HG03442 (cell line): ENCODE data around the gene C19orf25.

Experiments used
- ATAC-seq: cut with Tn5 transposase; IDR thresholded peaks from one replicate; pipeline ENCODE4 v1.9.1; 2021; ENCODE audit warnings: mild to moderate bottlenecking, moderate library complexity; ENCODE audit not compliant: unreplicated experiment

Gene C19orf25

DNA sequence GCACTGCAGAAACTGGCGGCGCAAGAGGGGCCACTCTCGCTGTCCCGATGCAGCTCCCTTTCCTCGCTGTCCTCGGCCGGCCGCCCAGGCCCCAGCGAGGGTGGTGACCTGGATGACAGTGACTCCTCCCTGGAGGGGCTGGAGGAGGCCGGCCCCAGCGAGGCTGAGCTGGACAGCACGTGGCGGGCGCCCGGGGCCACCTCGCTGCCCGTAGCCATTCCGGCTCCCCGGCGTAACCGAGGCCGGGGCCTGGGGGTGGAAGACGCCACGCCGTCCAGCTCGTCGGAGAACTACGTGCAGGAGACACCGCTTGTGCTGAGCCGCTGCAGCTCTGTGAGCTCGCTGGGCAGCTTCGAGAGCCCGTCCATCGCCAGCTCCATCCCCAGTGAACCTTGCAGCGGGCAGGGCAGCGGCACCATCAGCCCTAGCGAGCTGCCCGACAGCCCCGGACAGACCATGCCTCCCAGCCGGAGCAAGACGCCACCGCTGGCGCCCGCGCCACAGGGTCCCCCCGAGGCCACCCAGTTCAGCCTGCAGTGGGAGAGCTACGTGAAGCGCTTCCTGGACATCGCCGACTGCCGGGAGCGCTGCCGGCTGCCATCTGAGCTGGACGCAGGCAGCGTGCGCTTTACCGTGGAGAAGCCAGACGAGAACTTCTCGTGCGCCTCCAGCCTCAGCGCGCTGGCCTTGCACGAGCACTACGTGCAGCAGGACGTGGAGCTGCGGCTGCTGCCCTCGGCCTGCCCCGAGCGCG, 12.4 kb downstream of the C19orf25 start:
- ATAC-seq: no peak

DNA sequence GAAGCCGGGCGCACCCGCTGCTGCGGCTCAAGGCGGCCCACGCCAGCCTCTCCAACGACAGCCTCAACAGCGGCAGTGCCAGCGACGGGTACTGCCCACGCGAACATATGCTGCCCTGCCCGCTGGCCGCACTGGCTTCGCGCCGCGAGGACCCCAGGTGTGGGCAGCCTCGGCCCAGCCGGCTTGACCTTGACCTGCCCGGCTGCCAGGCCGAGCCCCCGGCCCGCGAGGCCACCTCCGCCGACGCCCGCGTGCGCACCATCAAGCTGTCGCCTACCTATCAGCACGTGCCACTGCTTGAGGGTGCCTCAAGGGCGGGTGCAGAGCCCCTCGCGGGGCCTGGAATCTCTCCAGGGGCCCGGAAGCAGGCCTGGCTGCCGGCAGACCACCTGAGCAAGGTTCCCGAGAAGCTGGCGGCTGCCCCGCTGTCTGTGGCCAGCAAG, 13.0 kb downstream of the C19orf25 start:
- ATAC-seq: no peak

DNA sequence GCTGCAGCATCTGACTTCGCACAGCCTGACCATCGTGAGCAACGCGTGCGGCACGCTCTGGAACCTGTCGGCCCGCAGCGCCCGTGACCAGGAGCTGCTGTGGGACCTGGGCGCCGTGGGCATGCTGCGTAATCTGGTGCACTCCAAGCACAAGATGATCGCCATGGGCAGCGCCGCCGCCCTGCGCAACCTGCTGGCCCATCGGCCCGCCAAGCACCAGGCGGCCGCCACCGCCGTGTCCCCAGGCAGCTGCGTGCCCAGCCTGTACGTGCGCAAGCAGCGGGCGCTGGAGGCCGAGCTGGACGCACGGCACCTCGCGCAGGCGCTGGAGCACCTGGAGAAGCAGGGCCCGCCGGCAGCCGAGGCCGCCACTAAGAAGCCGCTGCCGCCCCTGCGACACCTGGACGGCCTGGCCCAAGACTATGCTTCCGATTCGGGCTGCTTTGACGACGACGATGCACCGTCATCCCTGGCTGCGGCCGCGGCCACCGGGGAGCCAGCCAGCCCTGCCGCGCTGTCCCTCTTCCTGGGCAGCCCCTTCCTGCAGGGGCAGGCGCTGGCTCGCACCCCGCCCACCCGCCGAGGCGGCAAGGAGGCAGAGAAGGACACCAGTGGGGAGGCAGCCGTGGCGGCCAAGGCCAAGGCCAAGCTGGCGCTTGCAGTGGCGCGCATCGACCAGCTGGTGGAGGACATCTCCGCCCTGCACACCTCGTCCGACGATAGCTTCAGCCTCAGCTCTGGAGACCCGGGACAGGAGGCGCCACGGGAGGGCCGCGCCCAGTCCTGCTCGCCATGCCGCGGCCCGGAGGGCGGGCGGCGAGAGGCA, 13.6 kb downstream of the C19orf25 start:
- ATAC-seq: no peak

DNA sequence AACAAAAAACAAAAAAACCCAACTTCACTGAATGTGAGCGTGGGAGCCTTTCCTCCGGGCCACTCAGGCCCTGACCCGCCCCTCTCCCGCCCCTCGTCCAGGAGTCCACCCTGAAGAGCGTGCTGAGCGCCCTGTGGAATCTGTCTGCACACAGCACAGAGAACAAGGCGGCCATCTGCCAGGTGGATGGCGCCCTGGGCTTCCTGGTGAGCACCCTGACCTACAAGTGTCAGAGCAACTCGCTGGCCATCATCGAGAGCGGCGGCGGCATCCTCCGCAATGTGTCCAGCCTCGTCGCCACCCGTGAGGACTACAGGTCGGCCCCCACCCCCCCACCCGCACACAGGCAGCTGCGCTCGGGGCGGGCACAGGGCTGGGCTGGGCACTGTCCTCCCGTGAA, 17.2 kb downstream of the C19orf25 start:
- no peak for ATAC-seq

DNA sequence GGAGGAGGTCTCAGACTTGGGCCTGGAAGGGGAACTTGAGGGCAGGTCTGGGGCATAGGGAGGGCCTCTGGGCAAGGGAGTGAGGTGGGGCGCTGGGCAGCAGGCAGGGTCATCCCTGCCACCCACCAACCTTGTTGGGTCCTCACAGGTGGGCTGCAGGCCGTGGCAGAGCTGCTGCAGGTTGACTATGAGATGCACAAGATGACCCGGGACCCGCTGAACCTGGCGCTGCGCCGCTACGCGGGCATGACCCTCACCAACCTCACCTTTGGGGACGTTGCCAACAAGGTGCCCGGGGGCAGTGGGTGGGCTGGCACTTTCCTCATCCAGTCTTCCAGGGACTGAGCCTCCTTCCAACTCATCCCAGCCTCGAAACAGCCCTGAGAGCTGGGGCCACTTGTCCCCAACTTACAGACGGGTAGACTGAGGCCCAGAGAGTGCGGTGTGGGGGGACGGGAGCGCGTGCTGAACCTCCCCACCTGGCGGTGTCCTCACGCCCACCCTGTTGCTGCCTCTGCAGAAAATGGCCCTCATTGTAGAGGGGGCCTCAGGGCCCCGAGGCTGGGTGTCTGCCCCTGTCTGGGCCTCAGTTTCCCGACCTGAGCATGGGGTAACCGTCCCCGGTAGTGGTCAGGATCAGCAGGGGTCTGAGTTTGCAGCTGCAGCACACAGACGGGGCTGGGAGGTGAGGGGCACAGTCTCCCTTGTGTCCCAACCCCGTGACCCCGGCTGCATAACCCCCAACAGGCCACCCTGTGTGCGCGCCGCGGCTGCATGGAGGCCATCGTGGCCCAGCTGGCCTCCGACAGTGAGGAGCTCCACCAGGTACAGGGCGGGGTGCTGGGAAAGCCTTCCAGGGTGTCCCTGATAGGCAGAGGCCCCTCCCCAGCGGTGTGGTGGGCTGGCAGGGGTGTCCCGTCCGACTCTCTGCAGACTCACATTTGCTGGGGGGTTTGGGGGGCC, 18.7 kb downstream of the C19orf25 start:
- ATAC-seq: no peak

- no peak for ATAC-seq
Measured at GRCh38 chr19:1459479-1459878, 19.5 kb downstream of the C19orf25 start.

- no peak for ATAC-seq
Measured at GRCh38 chr19:1457892-1458291, 21.1 kb downstream of the C19orf25 start.

- ATAC-seq: no peak
Measured at GRCh38 chr19:1457031-1457739, 21.8 kb downstream of the C19orf25 start.

GRCh38 chr19:1456121-1456900, 22.7 kb downstream of the C19orf25 start:
- ATAC-seq: no peak

DNA sequence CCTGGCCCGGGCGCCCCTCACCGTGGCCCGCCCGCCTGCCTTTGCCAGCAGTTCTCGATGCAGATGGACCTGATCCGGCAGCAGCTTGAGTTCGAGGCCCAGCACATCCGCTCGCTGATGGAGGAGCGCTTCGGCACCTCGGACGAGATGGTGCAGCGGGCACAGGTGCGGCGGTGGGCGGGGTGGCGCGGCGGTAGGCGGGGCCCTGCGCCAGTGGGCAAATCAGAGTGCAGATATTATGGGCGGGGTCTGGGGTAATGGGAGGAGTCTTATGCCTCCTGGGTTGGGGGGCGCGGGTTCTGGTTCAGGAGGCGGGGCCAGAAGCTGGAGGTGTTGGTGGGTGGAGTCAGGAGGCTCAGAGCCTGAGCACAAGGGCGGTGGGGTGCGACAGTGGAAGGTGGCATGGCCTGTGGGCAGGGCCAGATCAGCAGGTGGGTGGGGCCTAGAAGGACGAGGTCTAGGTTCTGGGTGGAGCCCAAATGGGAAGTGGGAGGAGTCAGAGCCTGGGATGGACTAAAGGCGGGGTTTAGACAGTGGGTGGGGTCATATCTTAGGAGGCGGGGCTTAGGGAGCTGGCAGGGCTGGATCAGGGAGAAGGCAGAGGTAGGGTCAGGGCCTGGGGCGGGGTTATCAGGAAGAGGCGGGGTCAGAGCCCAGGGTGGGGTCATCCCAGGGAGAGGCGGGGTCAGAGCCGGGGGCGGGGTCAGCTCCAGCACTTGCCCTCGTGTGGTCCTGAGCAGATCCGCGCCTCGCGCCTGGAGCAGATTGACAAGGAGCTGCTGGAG, 23.5 kb downstream of the C19orf25 start:
- ATAC-seq: no peak

DNA sequence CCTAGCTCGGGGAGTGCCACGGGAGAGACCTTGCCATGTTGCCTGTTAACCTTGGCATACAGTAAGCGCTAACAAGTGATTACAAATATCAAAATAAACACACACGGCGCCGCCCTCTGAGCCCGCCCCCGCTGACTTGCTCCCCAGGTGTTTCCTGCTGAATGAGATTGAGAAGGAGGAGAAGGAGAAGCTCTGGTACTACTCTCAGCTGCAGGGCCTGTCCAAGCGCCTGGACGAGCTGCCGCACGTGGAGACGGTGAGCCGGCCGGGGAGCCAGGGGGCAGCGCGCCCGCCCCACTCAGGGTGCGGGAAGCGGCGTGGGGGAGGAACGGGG, 24.0 kb downstream of the C19orf25 start:
- ATAC-seq: no peak

- ATAC-seq: no peak
Measured at GRCh38 chr19:1453525-1454364, 25.3 kb downstream of the C19orf25 start.

- ATAC-seq: no peak
Measured at GRCh38 chr19:1452802-1453524, 26.1 kb downstream of the C19orf25 start.

GRCh38 chr19:1451916-1452801, 26.9 kb downstream of the C19orf25 start:
- no peak for ATAC-seq

DNA sequence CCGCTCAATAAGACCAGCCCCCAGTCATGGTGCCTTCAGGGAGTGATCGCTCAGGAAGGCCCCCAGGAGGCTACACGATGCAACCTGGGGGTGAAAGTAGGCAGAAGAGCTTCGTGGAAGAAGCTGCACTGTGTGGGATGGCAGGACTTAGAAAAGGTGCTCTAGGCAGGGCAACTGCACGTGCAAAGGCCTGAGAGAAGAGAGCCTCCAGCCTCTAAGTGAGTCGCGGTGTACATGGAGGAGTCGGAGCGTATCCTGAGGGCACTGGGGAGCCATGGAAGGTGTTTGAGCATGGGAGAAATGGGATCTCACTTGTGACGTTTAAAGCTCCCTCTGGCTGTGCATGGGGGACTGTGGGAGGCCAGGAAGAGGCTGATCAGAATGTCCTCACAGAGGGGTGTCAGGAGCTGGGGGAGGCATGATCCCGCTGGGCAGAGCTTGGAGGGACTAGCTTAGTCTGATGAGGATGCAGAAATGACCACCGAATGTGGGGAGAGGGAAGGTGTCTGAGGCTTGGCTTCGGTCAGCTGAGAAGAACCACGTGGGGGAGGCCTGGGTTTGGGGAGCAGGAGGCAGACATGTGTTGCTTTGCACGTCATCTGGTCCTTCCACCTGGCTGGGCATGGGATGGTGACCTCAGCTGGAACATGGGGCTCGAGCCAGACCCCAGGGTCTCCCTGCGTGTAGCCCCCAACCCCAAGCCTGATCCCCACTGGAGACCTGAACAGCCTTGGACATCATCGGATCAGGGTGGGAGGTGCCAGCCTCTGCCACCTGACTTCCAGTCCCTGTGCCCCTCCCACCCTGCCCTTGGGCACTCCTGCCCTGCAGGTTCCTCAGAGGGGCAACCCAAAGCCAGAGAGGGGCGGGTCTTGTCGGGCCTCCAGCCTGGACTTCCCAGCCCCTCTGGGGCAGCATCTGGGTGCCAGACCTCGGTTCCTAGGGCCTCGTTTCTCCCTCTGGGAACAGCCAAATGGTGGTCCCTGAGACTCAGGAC, 28.0 kb downstream of the C19orf25 start:
- no peak for ATAC-seq
